NCI-H1105 (cell line): ENCODE measurements around the gene DISP2.

Experiments used
- DNase-seq: peaks from one replicate; lab custom pipeline; 2025; lab: John Stamatoyannopoulos, UW

DISP2 gene, protein sequence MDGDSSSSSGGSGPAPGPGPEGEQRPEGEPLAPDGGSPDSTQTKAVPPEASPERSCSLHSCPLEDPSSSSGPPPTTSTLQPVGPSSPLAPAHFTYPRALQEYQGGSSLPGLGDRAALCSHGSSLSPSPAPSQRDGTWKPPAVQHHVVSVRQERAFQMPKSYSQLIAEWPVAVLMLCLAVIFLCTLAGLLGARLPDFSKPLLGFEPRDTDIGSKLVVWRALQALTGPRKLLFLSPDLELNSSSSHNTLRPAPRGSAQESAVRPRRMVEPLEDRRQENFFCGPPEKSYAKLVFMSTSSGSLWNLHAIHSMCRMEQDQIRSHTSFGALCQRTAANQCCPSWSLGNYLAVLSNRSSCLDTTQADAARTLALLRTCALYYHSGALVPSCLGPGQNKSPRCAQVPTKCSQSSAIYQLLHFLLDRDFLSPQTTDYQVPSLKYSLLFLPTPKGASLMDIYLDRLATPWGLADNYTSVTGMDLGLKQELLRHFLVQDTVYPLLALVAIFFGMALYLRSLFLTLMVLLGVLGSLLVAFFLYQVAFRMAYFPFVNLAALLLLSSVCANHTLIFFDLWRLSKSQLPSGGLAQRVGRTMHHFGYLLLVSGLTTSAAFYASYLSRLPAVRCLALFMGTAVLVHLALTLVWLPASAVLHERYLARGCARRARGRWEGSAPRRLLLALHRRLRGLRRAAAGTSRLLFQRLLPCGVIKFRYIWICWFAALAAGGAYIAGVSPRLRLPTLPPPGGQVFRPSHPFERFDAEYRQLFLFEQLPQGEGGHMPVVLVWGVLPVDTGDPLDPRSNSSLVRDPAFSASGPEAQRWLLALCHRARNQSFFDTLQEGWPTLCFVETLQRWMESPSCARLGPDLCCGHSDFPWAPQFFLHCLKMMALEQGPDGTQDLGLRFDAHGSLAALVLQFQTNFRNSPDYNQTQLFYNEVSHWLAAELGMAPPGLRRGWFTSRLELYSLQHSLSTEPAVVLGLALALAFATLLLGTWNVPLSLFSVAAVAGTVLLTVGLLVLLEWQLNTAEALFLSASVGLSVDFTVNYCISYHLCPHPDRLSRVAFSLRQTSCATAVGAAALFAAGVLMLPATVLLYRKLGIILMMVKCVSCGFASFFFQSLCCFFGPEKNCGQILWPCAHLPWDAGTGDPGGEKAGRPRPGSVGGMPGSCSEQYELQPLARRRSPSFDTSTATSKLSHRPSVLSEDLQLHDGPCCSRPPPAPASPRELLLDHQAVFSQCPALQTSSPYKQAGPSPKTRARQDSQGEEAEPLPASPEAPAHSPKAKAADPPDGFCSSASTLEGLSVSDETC (N-terminal part only)

DNA sequence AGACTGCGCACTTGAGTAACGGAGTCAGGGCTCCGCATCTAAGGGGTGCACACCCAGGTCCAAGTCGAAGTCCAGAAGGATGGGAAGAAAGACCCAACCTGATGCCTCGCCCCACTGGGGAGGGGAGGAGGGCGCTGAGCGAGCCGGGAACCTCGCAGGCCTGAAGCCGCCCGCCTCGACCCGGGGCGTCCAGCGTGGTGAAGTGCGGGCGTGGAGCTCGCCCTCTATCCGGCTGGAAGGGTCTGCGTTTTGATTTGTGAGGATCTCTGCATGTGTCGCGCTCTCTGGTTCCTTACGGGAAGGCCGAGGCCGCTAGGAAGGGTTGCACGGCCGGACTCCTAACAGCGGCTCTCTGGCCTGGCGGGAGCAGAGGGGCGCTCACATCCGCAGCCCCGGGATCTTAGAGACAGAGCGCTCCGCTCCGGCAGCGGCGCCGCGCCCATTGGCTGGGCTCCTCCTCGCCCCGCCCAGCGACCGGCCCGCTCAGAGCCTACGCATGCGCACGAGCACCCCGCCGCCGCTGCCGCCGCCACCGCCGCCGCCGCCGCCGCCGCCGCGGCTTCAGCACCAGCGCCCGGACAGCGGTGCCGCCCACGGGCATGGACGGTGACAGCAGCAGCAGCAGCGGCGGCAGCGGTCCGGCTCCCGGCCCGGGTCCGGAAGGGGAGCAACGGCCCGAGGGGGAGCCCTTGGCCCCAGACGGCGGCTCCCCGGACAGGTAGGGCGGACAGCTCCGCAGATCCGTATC lies at the start of gene DISP2:
DISP2 (plus strand) TSS at position 497 of the 748 bp plus-strand sequence; CDS start at position 600, 103 bp downstream.
- DNase-seq: peak; percentile 58

DNA sequence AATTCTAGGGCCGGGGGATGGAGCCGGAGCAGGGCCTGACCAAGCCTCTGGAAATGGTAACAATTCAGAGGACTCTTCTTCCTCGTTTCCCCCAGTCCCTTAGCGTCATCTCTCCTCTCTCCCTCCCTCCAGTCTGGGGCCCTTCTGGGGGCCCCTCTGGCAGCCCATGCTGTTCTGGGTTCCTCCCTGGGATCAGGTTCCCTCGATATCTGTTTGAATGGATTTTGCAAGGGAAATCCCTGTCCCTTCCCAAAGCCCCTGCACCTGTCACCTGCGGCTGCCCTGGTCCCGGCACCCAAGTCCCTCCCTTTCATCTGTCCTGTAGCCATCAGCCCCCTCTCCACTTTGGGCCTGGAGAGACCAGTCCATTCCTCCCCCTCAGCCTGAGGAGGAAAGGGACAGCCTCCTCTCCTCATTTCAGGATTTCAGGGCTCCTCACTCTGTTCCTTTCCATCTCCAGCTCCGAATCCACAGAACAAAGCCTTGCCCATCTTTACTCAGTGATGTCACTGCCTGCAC lies 48.6 kb upstream of the DISP2 start:
- DNase-seq: no peak

DNA sequence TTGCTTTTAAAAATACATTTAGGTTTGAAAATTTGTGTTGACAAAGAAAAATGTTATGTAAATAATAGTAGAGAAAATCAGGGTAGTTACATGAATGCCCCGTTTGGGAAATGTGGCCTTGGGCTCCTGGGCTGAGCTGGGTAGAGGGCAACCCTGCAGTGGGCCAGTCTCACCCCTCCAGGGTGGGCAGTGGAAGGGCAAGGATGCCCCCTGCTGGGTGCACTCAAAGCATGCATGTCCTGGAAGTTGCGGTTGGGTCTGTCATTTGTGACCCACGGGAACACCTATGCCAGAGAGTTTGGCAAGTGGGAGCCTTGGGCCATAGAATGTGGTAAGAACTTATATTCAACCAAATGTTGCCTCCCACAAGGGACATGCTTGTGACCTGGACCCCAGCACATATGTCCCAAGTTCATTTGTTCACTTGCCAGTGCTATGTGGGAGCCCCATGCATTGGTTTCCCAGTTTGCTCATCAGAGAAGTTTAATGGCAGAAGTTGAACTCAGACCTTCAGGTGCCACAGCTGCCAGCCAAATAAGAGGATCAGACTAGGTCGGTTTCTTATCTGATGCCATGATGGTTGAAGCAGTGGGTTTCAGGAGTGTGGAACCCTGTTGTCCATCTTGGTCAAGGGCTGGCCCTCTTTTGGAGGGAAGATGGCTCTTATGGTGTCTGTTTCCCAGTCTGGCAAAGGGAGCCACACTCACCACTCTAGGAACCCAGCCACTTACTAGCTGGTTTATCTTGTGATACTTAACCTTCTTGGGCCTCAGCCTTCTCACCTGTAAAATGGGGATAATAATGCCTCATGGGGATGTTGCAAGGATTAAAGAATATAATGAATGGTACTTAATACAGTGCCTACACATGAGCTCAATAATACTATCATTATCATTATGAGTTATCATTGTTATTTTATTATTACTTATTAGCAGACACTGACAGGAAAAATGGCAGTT lies 47.7 kb upstream of the DISP2 start:
- no peak for DNase-seq

DNA sequence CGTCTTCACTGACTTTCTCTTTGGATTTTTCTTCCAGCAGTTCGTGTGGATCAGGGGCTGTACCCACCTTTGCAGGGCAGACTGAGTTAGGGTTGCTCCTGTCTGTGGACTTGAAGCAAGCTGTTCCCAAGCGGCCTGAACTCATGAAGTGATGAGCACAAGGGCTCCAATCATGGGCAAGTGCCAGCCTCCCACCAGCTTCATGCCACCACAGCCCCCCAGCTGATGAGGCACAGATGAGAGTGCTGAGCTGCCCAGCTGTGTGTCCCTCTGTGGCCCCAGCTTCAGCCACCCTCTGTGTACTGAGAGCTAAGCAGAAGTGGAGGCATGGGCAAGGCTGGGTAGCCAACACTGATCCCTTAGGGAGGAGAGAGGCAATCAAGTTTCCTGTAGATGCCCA lies 47.0 kb upstream of the DISP2 start:
- no peak for DNase-seq

DNA sequence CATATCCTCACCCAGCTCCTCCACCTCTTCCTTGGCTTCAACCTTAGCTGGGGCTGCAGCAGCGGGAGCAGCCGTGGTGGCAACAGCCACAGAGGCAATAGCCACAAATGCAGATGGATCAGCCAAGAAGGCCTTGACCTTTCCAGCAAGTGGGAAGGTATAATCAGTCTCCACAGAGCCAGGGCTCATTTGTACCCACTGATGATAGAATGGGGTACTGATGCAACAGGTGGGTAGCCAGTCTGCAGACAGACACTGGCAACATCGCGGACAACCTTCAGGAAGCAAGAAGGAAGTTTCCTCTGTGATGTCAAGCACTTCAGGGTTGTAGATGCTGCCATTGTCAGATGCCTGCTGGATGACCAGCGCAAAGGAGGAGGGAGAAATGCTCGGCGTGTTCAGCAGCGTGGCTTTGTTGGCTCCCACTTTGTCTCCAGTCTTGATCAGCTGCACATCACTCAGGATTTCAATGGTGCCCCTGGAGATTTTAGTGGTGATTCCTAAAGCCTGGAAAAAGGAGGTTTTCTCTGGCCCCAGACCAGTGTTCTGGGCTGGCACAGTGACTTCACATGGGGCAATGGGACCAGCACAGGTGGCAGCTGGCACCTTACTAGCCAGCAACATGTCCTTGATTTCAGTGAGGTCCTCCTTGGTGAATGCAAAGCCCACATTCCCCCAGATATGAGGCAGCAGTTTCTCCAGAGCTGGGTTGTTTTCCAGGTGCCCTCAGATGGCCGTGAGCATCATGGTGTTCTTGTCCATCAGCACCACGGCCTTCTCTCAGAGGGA lies 45.5 kb upstream of the DISP2 start:
- no peak for DNase-seq

DNA sequence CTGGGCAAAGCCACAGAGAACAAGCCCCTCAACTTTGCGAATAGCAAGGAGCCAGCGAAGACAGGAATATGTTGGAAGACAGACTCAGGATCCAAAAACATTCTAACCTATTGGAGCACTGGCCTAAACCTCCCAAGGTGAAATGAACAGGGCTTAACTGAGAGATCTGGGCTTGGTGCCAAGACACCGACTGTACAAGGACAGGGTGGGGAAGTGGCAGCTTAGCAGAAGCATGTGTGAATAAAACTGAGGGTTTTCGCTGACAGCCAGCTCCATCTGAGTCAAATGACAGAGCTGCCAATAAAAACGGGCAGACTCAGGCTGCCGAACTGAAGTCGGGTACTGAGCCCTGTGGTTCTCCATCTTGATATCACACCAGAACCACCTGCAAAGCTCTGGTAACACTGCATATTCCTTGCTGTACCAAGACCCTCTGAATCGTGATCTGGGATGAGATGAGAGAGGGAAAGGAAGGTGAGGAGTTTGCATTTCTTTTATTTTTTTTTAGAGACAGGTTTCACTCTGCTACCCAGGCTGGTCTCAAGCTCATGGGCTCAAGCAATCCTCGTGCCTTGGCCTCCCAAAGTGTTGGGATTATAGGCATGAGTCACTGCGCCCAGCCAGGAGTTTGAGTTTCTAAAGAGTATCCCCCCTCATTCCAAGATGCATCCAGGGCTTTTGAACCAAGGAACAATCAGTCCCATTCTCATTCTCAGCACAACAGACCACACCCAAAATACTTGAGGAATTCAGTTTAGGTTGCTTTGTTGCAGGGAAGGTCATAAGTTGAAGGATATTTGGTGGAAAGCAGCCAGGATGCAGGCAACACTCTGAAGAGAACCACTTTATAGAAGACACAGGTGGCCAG lies 44.3 kb upstream of the DISP2 start:
- peak; percentile 71 for DNase-seq

DNA sequence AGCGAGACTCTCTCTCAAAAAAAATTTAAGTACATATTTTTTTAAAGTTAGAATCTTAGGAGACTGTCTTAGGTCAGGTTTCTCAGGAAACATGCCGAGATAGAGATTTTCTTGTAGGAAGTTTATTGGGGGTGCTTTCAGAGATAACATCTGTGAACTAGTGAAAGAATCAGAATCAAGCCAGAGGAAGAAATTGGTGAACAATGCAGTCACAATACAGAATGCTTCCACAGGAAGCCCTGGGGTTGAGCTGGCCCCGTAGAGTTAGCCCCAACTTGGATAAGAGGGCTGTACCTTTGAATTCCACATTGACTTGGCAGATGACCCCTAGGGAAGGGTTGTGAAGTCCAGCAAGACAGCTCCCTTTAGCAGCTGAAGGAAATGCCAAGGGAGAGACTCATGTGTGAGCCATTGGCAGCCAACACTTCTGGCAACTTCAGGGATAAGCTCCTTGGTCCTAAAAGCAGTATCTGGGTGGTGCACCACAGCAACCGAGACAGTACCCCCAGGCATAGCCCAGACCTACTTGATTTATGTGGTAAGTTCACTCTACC lies 43.2 kb upstream of the DISP2 start:
- no peak for DNase-seq

DNA sequence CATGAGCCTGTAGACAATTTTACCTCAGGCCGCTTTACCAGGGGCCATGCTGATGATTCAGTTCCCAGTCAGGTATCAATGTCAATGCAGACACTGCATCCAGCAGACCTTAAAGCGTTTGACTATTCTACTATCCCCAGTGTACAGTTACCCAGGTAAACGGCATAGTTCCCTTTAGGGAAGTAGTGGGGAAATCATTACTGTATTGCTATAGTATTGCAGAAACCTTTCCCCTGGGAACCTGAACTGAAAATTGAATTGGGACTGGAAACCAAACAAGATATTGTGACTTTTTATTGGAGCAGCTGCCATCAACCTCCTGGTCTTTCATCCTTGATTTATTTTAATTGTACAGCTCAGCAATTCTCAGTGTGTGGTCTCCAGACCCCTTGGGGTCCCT lies 41.1 kb upstream of the DISP2 start:
- no peak for DNase-seq

DNA sequence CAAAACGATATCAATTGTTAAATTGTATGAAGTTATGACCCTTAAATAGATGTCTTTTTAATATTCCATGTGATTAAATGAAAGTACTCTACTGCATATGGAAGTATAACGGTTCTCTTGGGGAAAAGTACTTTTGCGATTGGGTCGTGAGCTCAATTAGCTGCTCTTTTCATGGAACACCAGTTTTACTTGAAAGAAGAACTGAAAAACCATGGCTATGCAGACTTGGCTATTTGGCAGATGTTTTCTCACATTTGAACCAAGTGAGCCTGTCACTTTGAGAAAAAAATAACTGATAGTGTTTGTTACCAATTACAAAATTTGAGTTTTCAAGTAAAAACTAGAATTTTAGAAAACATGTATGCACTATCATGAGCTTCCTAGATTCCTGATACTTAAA lies 40.4 kb upstream of the DISP2 start:
- DNase-seq: no peak

DNA sequence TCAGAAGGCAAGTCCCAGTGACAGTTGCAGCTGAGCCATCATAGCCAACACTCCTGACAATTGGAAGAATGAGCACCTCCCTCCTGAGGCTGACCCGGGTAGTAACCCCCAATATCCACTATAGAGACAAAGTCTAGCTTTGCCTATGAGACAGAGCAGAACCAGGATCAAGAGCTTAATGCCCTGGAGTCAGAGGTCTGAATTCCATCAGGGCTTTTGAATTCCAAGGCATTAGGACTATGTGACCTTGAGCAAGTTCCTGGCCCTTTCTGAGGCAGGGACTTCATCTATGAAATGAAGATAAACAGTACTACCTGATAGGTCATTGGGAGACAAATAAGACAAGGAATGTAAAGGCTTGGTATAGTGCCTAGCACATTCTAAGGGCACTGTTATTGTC lies 37.6 kb upstream of the DISP2 start:
- no peak for DNase-seq

DNA sequence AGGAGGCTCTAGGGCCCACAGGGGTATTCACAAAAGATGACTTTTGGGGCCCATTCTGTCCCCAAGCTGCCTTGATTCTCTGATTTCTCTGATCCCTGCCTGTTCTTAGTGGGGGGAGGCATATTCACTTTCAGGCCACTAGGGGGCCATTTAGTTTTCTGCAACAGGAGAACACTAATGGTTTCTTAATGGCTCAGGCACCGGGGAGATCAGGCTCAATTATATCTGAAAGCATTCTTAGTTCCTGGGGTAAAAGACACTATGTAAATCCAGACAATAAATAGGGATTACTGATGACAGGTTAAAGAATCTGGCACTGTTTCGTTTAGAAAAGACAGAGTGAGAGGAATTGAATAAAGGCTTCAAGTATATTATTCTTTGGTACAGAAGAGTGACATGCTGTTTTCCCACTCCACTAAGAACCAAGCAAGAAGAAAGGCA lies 37.1 kb upstream of the DISP2 start:
- DNase-seq: peak; percentile 52

DNA sequence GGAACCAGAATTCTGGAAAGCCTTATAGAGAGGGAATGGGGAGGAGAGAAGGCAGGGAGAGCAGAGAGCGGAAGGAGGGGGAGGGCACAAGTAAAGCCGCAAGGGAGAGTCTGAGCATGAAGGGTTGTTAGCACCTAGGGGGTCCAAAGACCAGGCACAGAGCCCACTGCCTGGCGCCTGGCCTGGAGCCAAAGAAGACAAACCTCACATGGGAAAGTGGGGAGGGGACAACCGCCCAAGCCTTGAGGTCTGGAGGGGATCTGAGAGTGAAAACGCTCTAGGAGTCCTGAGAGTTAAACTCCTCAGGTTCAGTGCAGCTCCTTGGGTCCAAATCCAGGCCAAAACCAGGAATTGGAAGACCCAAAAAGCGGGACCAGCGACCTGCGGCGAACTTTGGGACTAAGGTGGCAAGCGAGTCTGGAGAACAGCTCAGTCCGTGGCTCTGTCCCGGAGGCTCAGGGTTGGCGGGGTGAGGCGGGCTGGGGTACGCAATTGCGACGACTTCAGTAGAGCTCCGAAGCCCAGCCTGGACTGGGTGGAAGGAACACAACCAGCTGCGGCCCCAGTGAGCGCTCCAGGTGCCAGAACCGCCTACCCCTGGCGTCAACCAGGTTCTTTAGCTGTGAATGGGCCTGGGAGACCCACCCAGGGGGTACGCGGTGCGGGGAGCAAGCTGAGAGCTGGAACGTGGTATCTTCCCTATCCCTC lies 35.3 kb upstream of the DISP2 start:
- peak; percentile 20 for DNase-seq

DNA sequence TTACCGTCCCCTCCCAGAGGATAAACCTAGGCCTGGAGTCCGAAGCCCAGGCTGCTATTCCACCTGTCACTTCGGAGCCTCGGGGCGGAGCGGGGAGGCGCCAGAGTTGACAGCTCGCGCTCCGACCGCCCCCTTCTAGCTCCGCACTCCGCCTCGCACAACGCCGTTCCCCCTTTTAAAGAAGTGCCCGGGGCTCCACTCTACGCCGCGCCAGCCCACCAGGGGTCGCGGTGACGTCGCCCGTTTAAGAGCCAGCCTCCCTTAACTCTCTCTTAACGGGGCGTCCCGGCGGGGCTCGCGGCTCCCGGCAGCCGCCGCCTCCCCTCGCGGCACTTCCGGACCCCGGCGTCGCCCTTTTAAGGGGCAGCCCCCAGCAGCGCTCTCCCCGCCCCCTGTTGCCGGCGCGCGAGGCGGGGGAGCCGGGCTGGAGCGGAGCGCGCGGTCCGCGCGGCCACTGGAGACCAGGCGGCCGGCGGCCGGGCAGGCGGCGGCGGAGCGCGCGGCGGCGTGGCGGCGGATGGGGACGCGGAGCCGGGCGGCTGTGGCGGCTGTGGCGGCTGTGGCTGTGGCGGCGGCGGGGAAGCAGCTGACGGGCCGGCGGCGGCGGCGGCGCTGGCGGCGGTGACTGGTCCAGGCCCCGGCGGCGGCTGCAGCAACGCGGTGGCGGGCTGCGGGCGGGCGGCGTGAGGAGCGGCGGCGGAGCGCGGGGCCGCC lies 34.6 kb upstream of the DISP2 start, which contains the start of gene INAFM2:
INAFM2 (plus strand) TSS at position 454 of the 714 bp plus-strand sequence. CDS start 364 bp downstream, outside the sequence.
- peak; percentile 63 for DNase-seq

DNA sequence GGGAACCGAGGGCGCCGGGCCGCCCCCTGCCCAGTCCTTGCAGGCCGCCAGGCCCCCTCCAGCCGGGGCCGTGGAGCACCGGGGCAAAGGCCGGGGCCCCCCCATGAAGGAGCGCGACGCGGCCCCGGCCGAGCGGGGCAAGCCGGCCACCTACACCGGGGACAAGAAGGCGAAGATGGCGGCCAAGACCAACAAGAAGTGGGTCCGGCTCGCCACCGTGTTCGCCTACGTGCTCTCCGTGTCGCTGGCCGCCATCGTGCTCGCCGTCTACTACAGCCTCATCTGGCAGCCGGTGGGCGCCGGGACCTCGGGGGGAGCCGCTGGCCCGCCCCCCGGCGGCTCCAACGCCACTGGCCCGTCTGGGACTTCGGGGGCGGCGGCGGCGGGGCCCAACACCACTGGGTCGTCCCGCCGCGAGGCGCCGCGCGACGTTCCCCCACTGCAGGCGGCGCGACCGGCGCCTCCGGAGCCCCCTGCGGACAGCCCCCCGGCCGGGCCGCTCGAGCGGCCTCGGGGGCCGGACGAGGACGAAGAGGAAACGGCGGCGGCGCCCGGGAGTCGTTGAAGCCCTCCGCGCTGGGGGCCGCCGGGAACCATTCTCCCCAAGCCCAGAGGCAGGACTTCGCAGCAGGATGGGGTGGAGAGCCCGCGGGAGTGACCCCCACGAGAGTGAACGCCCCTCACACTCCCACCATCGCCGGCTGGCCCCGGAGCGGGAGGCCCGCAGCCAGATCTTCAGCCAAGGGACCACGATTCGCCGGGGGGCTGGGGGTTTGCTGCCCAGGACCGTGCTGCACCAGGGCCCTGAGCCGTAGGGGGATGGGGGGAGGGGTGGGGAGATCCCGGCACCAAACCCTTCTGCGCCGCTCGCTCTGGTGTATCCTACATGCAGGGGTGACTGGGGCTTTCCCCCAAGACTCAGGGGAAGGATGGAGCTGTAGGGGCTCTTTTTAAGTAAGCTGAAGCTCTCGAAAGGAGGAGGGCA lies 33.8 kb upstream of the DISP2 start:
- no peak for DNase-seq

DNA sequence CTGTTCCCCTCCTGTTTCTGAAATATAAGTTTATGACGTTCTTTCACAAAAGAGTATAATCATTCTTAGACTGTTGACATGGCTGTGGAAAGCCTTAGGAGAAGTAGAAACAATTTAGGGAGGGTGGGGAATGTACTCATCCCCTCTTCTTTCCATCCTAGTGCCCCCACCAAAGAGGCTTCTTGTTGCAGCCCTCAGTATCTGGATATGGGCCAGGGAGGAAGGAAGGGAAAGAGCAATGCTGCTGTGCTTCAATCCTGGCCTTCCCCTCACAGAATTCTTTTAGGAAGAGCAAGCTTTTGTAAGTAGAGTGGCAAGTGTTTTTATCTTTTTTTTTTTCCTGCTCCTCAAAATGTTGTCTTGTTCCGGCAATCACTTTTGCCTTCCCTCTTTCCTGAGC lies 32.8 kb upstream of the DISP2 start:
- DNase-seq: no peak
